NK-92 treated with Interleukin-12 subunit alpha and Interleukin-12 subunit beta, amount 100 ng/mL, for 24 hours (cell line): ENCODE data around the gene KCTD17.

ENCODE experiments used
- DNase-seq: peaks from one replicate; lab custom pipeline; 2025; lab: John Stamatoyannopoulos, UW

KCTD17 gene, protein sequence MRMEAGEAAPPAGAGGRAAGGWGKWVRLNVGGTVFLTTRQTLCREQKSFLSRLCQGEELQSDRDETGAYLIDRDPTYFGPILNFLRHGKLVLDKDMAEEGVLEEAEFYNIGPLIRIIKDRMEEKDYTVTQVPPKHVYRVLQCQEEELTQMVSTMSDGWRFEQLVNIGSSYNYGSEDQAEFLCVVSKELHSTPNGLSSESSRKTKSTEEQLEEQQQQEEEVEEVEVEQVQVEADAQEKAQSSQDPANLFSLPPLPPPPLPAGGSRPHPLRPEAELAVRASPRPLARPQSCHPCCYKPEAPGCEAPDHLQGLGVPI

DNA sequence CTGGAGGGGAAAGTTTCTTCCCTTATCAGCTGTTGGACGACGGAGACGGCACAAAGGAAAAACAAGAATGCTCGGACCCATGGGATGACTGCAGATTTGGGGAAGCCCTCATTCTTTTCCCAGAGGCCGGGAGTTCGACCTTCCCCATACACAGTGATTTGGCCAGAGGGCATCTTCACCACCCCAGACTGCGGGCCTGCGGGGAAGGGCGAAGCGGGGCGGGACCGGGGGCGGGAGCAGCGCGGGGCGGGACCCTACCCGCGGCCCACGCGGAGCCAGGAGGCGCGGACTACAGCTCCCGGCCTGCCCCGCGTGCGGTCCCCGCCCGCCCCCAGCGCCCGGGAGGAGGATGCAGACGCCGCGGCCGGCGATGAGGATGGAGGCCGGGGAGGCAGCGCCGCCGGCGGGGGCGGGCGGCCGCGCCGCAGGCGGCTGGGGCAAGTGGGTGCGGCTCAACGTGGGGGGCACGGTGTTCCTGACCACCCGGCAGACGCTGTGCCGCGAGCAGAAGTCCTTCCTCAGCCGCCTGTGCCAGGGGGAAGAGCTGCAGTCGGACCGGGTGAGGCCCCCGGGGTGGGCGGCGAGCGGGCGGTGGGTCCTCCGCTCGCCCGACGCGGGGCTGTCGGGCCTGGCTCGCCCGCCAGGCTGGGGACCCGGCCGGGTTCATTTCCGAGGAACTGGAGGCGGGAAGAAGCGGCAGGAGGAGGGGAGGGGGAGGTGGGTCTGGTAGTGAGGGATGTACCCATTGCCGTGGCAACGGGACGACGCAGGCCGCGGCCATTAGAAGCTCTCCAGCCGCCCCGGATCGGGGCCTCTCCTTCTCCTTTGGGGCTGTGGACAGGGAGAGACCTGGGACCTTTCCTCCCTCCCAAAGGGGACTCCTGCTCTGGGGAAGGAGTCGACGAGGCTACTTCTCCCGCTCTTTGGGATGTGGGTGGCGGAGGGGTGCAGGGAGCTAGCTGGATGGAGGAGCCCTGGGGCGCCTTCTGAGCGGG, at the start of gene KCTD17:
TSS of gene KCTD17 (plus strand) at position 352 of the 995 bp plus-strand sequence. CDS start at position 371, 19 bp downstream.
- DNase-seq, result peak; percentile 41

- DNase-seq, result no peak
Measured at GRCh38 chr22:37001826-37002225, 49.7 kb upstream of the KCTD17 start.

- DNase-seq, result no peak
Measured at GRCh38 chr22:37002633-37003032, 48.9 kb upstream of the KCTD17 start.

DNA sequence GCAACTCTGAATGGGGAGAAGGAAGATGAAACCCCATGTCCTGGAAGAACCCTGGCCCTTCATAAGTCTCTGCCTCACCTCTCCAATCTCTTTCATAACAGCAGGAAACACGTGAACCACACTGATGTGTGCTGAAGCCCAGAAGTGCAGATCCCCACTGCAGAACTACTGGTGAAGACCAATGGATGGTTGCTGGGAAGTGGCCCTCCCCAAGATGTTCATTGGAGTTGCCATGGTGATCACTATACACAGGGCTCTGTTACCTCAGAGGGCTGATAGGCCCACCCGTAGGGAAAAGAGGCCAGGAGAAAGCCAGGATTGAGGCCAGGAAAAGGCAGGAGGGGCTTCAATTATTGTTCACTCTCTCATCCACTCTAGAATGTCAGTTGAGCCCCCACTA, 43.9 kb upstream of the KCTD17 start:
- no peak for DNase-seq

DNA sequence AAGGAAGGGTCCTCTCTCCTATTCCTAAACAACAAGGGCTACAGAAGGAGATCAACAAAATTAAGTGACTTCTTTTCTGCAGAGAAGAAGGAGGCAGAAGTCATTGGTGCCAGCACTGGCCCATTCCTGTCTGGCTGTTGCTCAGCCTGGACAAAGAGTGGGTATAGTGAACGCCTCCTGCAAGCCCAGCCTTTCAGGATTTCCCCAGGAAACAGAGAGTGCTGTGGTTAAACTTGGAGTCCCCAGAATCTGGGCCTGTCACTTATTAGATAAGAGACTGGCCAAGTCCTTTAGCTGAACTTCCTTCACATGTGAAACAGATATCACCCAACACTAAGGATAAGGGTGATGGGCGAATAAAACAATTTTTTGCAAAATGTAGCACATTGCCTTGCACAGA, 43.2 kb upstream of the KCTD17 start:
- no peak for DNase-seq

GRCh38 chr22:37009490-37009889, 42.1 kb upstream of the KCTD17 start:
- DNase-seq, result no peak

- no peak for DNase-seq
Measured at GRCh38 chr22:37010174-37010573, 41.4 kb upstream of the KCTD17 start.

DNA sequence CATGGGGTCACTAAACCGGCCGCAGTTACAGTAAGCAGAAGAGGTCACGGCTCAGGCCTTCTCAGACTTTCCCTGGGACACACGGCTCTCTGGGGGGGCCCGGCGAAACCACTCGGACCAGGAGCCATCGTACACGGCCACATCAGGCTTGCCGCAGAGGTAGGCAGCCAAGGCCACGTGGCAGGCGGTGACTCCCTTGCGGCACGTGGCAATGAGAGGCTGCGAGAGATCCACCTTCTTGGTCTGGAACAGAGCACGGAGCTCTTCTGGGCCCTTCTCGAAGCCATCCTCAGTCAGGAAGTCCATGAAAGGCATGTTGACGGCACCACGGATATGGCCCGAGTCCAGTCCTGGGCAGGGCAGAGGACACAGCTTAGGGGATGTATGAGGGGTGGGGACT, 40.6 kb upstream of the KCTD17 start:
- no peak for DNase-seq

GRCh38 chr22:37011472-37011871, 40.1 kb upstream of the KCTD17 start:
- DNase-seq, result no peak

- no peak for DNase-seq
Measured at GRCh38 chr22:37012262-37012904, 39.2 kb upstream of the KCTD17 start.

- DNase-seq, result no peak
Measured at GRCh38 chr22:37012956-37013355, 38.6 kb upstream of the KCTD17 start.

DNA sequence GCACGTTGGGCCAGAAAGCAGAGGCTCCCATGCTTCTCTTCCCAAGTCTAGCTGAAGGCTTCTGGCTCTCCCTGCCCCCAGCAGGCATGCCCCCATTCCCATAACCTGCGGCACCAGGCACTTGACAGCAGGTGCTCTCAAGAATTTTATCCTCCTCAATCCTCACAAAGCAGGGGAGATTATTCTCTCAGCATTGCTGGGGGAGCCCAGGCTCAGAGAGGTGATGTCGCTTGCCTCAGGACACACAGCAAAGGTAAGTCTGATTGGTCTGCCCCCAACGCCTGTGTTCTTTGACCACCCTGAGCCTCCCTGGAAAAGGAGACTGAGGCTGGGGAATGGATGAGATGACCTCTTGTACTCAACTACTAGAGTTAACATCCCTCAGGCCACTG, 37.1 kb upstream of the KCTD17 start:
- no peak for DNase-seq

DNA sequence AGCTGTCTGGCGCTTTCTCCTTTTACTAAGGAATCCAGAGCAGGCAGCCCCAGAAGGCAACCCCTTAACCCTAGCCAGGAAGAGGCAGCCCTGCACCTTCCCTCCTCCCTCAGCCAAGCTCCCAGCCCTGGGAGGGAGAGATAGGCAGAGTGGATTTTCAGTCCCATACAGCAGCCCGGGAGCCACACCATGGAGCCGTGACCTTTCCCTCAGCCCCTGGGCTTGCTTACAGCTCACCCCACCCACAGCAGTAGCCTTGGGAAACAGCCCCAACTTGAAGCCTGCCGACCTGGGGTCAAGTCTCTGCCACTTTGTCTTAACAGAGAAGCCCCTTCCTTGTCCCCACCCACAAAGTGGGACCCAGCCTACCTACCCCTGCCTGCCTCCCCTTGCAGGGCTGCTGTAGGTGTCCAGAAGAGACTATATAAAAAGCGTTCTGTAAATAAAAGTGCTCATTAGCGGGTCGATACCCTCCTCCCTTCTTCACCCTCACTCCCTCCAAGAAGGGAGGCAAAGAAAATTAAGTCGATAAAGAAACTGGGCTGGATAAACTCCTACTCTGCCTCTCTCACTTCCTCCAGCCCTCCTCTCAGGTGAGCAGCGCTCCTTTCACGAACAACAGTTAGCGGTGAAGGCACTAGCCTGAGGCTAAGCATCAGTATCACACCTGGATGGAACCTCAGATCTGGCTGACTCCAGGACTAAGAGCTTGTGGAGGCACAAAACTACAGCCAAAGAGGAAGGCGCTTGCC, 36.5 kb upstream of the KCTD17 start:
- no peak for DNase-seq

- DNase-seq, result no peak
Measured at GRCh38 chr22:37015587-37015878, 36.0 kb upstream of the KCTD17 start.

- no peak for DNase-seq
Measured at GRCh38 chr22:37016134-37016910, 35.2 kb upstream of the KCTD17 start.

DNA sequence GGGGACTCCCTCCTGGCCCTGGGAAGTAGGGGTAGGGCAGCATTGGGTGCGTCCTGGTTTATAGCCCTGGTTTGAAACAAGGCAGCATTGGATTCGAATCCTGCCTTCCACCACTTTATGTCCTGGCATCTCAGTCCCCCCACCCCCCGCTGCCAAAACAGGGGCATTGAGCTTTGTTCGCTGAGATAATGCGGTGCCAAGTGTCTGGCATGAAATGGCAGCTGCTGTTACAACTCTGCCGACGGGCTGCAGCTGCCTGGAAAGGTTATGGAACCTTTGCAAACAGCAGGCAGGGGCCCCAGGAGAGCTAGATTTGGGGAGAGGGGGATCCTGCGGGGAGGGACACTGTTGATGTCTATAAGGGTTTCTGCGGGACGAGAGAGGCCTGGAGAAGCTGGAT, 34.2 kb upstream of the KCTD17 start:
- no peak for DNase-seq

DNA sequence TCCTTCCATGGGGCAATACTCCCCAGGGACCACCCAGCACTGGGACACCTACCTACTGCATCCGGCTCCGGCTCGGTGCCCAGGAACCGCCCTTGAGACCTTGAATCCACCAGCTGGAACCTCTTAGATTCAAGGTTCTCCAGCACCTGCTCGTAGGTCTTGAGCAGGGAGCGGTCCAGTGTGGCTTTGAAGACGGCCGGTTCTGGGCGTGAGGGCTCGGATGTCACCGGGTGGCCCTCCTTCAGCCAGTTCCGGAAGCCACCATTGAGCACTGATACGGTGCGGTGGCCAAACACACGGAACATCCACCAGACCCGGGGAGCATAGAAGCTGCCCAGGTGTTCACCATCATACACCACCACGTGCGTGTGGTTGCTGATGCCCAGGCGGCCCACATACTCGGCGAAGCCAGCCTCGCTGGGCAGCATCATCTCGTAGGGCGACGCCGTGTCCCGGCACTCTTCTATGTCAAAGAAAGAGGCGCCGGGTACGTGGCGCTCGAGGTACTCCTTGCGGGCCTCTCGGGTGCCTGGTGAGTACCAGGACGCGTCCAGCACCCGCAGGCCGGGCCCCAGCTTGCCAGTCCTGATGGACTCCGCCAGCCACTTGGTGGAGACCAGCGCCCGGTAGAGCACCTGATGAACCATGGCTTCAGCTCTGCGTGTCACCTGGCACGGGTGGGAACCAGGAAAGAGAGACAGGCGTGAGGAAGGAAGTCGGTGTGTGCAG, 33.3 kb upstream of the KCTD17 start:
- no peak for DNase-seq

DNA sequence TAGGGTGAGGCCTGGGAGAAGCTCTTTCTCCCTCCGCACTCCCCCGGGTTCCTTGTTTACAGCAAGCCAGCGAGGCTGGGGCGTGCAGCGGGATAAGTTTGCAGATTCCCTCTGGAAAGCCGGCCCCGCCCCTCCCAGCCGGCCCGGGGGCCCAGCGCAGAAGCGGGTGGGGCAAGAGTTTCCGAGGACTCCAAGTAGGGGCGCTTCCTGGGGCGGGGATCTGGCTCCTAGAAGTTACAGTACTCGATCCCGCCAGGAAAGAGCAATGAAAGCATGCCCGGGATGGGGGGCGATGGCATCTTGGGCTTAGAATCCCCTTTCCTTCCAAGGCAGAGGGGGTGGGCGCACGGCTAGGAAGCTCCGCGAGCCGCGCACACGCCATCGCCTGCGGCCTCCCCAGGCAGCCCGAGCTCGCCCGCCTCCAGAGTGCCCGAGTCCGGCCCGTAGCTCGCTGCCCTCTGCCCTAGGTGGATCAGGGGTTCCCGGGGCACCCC, 32.7 kb upstream of the KCTD17 start:
- no peak for DNase-seq

GRCh38 chr22:37019309-37020191, 32.0 kb upstream of the KCTD17 start, which contains the start of the genes MPST and TST:
MPST (plus strand) TSS chr22:37019742; CDS start chr22:37019837, 95 bp downstream.
TST (minus strand) TSS chr22:37019447; CDS start chr22:37018732, 715 bp downstream.
- DNase-seq, result peak; percentile 37
